ENCODE measurements around the gene ST3GAL4. TPM values are rescaled to one million over a fixed set of nuclear protein-coding genes. Genes with fewer than 3 reads are reported as not detected.

ST3GAL4 gene
- total and polyA plus RNA-seq, 2 of the 8 experiments (the other 6 are each of a cell fraction or from before 2014, with no cell fraction given) = 15.6 to 20.0 TPM

DNA sequence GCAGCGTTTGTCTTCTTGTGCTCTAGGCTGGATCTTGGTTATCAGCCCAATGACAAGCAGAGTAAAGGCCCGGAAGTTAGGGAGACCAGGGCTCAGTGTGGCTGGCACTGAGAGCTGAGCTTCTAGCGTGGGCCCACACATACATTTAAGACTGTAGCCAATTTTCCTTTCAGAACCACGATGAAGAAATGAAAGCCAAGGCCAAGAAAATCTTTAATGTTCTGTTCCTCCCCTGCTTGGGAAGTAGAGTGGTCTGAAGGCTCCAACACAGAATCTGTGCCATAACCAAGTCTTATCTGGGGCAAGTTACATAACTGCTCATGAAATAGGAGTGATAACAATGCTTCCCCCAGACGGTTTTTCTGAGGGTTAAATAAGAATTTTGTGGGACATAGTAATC is 4.7 kb upstream of the ST3GAL4 start:
- DNase-seq (ENCODE audit: low read depth in 1 of 2, low spot score in 2 of 2) = no peak
- Histone ChIP-seq H2AFZ (ENCODE audit: low read length) (no peak overlapping the region), H4K20me1 (replicated peaks in 1 of 2; ENCODE audit: control insufficient read depth in 1 of 2, insufficient read depth in 2 of 2, low read length in 2 of 2) (peaks cover 3 to 7% of the 10 kb centered on the region in 2 experiments), H2BK120ac (replicated peaks; ENCODE audit: low read depth, low read length) (no peak overlapping the region), H3K4me2 (ENCODE audit: insufficient read depth in 1 of 2, low read depth in 2 of 2, low read length in 2 of 2) (no peak overlapping the region), H3K14ac (ENCODE audit: insufficient read length) (no peak overlapping the region), H3K79me1 (ENCODE audit: low read depth, low read length) (0 out of 2 replicates have a peak, but pooled peaks cover 6% of the 10 kb centered on the region), H3K23ac (ENCODE audit: insufficient read length) (no peak overlapping the region), H3K27me3 (replicated peaks in 1 of 4; ENCODE audit: control insufficient read depth in 3 of 4, extremely low read depth in 1 of 4, insufficient read depth in 3 of 4, low read length in 3 of 4) (no peaks in the 10 kb centered on the region), H3K36me3 (ENCODE audit: control insufficient read depth in 2 of 4, insufficient read depth in 4 of 4, low read length in 3 of 4) (peaks cover 0 to 3% (median under 1%) of the 10 kb centered on the region in 4 experiments; a peak in 3 of 8 replicates), H3K9ac (replicated peaks in 1 of 4; ENCODE audit: extremely low read depth in 1 of 4, low read depth in 3 of 4, low read length in 3 of 4) (no peak overlapping the region), H4K5ac (ENCODE audit: insufficient read length, low read depth, low read length) (no peak overlapping the region), H3K9me3 (ENCODE audit: insufficient read depth in 2 of 2, low read depth in 1 of 2, low read length in 1 of 2) (no peaks in the 10 kb centered on the region), H3K4me3 (ENCODE audit: extremely low read depth in 1 of 4, insufficient read depth in 2 of 4, low read depth in 3 of 4, low read length in 4 of 4) (no peak overlapping the region), H2AK5ac (ENCODE audit: low read depth, low read length) (no peak overlapping the region), H3K23me2 (ENCODE audit: low read depth, low read length) (peaks cover 8% of the 10 kb centered on the region), H4K8ac (ENCODE audit: extremely low read depth, insufficient read depth, low read length) (no peak overlapping the region), H3K18ac (ENCODE audit: extremely low read depth, low read length) (no peak overlapping the region), H2BK12ac (ENCODE audit: low read depth, low read length) (no peak overlapping the region), H2BK20ac (ENCODE audit: low read length) (no peak overlapping the region), H4K91ac (replicated peaks; ENCODE audit: insufficient read length, low read length) (no peak overlapping the region), H3K4ac (replicated peaks; ENCODE audit: insufficient read length, low read depth, low read length) (no peak overlapping the region), H2BK15ac (ENCODE audit: low read length) (no peak overlapping the region), H3K79me2 (ENCODE audit: control insufficient read depth in 1 of 2, insufficient read depth in 2 of 2, low read length in 2 of 2) (peaks cover 0 to 25% of the 10 kb centered on the region in 2 experiments; a peak in 2 of 4 replicates), H3K4me1 (replicated peaks in 1 of 4; ENCODE audit: control insufficient read depth in 3 of 4, insufficient read depth in 4 of 4, low read length in 3 of 4) (peaks cover 3 to 21% (median 12%) of the 10 kb centered on the region in 4 experiments; a peak in 6 of 7 replicates), H3K56ac (replicated peaks; ENCODE audit: insufficient read length, low read depth, low read length) (no peak overlapping the region), H2BK5ac (ENCODE audit: low read depth, low read length) (no peak overlapping the region), H3K27ac (ENCODE audit: low read depth, low read length) (no peak overlapping the region)
- ChIA-PET CTCF (ENCODE audit: partially characterized antibody) (no interaction called here), POLR2A (ENCODE audit: partially characterized antibody) (interaction anchor here (0.9 kb wide), 1 partner anchor 13 kb away, joined by 3 read pairs; no protein-coding TSS in a partner anchor)
- no peak for FAIRE-seq
- no peak for TF ChIP-seq TAF7 (optimal IDR thresholded peaks at IDR 0.05; ENCODE audit: borderline replicate concordance, low read depth, low read length)
- TF ChIP-seq POLR2A (IDR thresholded peaks at IDR 0.05; ENCODE audit: control extremely low read depth in 1 of 2, low read depth in 2 of 2, low read length in 2 of 2) = no peak
- no peak for TF ChIP-seq RAD21 (IDR thresholded peaks at IDR 0.05 in 1 of 2, conservative IDR thresholded peaks at IDR 0.05 in 1 of 2; ENCODE audit: low read depth in 2 of 2, low read length in 2 of 2)
- WGBS, 2 experiments (ENCODE audit: extremely low coverage in 1 of 2, insufficient coverage in 1 of 2, insufficient read length in 1 of 2, insufficient replicate concordance in 2 of 2, low coverage in 1 of 2, low lambda C conversion rate in 2 of 2, missing lambda C conversion rate in 1 of 2) = 90% methylated on average over 5 of the region's 5 CpGs; no CpG with 5 or more reads in 1 of the 2 experiments
